MCF 10A (cell line): ENCODE measurements around the gene SP5. TPM values are rescaled to one million over a fixed set of nuclear protein-coding genes. Genes with fewer than 3 reads are reported as not detected.
A peak's percentile ranks its signal among the peaks of the same experiment; 100 is the strongest.

Experiments
- BruUV-seq: library from RNA; stranded (reverse); fragments of 400-500 nt; replicated peaks from 2 replicates; lab custom pipeline; 2021; lab: Mats Ljungman, UMichigan
- CTCF ChIA-PET: fragments of 300-600 bp; sonication (Branson Sonifier 250); formaldehyde crosslinking; extraction: SDS; loops from one replicate; lab custom pipeline; 2021; ENCODE audit warnings: antibody characterized with exemption, inconsistent platforms; lab: Yijun Ruan, JAX
- POLR2A ChIA-PET: fragments of 300-600, 350-650 bp; sonication (Branson Sonifier 250); formaldehyde crosslinking; extraction: SDS; loops from one replicate; lab custom pipeline; 2020; ENCODE audit warnings: antibody characterized with exemption, inconsistent platforms; lab: Yijun Ruan, JAX
- DNase-seq: peaks from one replicate; pipeline ENCODE4 v3.0.0-alpha.2; 2018; ENCODE audit not compliant: unreplicated experiment
- H3K27ac Mint-ChIP-seq: one replicate; pipeline ENCODE4 v1.8.0; 2022; ENCODE audit warnings: mild to moderate bottlenecking, low read depth, mixed read lengths; ENCODE audit not compliant: unreplicated experiment
- H3K27me3 Mint-ChIP-seq: one replicate; pipeline ENCODE4 v1.8.0; 2022; ENCODE audit warnings: mixed read lengths; ENCODE audit not compliant: insufficient read depth, unreplicated experiment
- H3K36me3 Mint-ChIP-seq: one replicate; pipeline ENCODE4 v1.8.0; 2022; ENCODE audit warnings: mild to moderate bottlenecking, moderate library complexity, mixed read lengths; ENCODE audit not compliant: insufficient read depth, unreplicated experiment
- H3K4me1 Mint-ChIP-seq: one replicate; pipeline ENCODE4 v1.8.0; 2022; ENCODE audit warnings: mixed read lengths; ENCODE audit not compliant: insufficient read depth, unreplicated experiment
- H3K4me3 Mint-ChIP-seq: one replicate; pipeline ENCODE4 v1.8.0; 2022; ENCODE audit warnings: mild to moderate bottlenecking, moderate library complexity, mixed read lengths; ENCODE audit not compliant: unreplicated experiment
- H3K9me3 Mint-ChIP-seq: one replicate; pipeline ENCODE4 v1.8.0; 2022; ENCODE audit warnings: mixed read lengths; ENCODE audit not compliant: unreplicated experiment
- intact Hi-C: fragments of 100-400 bp; cut with micrococcal nuclease; formaldehyde crosslinking; loops from 2 replicates; pipeline ENCODE4 v1.14.1; 2022
- total RNA-seq: library from RNA; stranded (reverse); gene quantifications from 2 replicates; pipeline ENCODE4 v1.2.3, GENCODE V29; 2022
- TF ChIP-seq, protein P1 (sequence below): fragments of 200-600 bp; IDR thresholded peaks from one replicate; pipeline ENCODE4 v1.8.0; 2022; ENCODE audit warnings: antibody characterized with exemption, mild to moderate bottlenecking; ENCODE audit not compliant: unreplicated experiment

SP5 gene
- total RNA-seq, 1 experiment from 2014 or later, result not detected

DNA sequence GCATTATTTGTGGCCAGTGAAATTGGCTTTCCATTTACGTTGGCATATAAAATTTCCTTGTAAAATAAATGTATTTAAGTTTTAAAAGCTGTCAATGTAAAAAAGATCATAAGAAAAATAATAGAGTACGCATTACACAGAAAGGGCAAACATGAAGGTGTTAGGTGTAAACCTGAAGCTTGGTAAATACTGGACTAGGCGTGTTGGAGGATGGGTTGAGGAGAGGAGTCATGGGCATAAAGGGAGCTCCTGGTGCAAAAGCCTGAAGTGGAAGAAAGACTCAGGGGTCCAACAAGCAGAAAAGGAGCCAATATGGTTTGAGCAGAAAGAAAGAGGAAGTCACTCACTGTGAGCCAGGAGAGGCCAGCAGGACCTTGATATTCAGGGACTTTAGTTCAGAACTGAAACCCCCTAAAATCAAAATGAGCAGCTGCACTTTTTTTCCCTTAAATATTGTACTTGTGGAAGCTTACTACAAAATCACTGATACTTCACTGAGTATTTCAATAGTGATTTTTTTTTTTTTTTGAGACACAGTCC is 24.4 kb downstream of the SP5 start:
- H3K36me3 Mint-ChIP-seq, result no peaks in the 10 kb centered on the region
- no peak overlapping the region for H3K4me3 Mint-ChIP-seq
- H3K27me3 Mint-ChIP-seq, result no peaks in the 10 kb centered on the region
- DNase-seq, result no peak
- intact Hi-C loops, result loop anchor here (5.0 kb wide), 1 partner anchor 33 kb away; the partner anchor contains the start of gene ERICH2
- no TSS peak for BruUV-seq
- TF ChIP-seq, protein P1, sequence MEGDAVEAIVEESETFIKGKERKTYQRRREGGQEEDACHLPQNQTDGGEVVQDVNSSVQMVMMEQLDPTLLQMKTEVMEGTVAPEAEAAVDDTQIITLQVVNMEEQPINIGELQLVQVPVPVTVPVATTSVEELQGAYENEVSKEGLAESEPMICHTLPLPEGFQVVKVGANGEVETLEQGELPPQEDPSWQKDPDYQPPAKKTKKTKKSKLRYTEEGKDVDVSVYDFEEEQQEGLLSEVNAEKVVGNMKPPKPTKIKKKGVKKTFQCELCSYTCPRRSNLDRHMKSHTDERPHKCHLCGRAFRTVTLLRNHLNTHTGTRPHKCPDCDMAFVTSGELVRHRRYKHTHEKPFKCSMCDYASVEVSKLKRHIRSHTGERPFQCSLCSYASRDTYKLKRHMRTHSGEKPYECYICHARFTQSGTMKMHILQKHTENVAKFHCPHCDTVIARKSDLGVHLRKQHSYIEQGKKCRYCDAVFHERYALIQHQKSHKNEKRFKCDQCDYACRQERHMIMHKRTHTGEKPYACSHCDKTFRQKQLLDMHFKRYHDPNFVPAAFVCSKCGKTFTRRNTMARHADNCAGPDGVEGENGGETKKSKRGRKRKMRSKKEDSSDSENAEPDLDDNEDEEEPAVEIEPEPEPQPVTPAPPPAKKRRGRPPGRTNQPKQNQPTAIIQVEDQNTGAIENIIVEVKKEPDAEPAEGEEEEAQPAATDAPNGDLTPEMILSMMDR, result no peak
- H3K4me1 Mint-ChIP-seq, result peaks cover 23% of the 10 kb centered on the region
- peak overlapping the region; percentile 98 for H3K27ac Mint-ChIP-seq
- ChIA-PET POLR2A (interaction anchor here (0.6 to 2.5 kb wide), 10 partner anchors 8 to 314 kb away, joined by 3 to 21 read pairs (median 4); partner anchors contain the start of genes ERICH2 and SP5), CTCF (interaction anchor here (0.6 to 2.8 kb wide), 10 partner anchors 9 to 330 kb away, joined by 3 to 11 read pairs (median 4); partner anchors contain the start of genes ERICH2, GAD1 and GORASP2)
- no peaks in the 10 kb centered on the region for H3K9me3 Mint-ChIP-seq

DNA sequence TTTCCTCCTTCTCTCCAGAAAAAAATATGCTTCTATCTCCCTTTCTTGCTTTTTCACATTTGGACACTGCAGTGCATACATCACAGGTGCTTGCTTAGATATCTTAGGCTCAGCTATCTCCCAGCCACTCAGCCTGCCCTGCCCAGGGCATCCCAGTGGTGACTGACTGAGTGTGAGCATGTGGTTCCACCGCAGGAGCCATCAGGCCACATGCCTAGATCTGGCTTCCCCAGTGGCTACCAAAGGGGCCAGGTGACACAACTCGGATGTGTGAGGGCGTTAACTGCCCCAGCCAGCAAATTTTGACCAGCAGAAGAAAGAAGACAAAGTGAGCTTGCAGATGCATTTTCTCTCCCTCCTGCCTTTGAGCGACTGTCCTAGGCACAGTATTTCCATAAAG is 25.5 kb downstream of the SP5 start:
- Mint-ChIP-seq H3K27me3 (no peaks in the 10 kb centered on the region), H3K9me3 (no peaks in the 10 kb centered on the region), H3K4me3 (no peak overlapping the region), H3K4me1 (peaks cover 31% of the 10 kb centered on the region), H3K27ac (no peak overlapping the region), H3K36me3 (no peaks in the 10 kb centered on the region)
- no TSS peak for BruUV-seq
- CTCF ChIA-PET, result interaction anchor here (0.6 to 2.8 kb wide), 4 partner anchors 9 to 386 kb away, joined by 3 to 11 read pairs (median 4); partner anchors contain the start of gene ERICH2
- TF ChIP-seq, protein P1, result no peak
- POLR2A ChIA-PET, result no interaction called here
- intact Hi-C loops, result no loop called here
- DNase-seq, result no peak

- H3K36me3 Mint-ChIP-seq, result no peaks in the 10 kb centered on the region
Measured at GRCh38 chr2:170742000-170742399, 26.9 kb downstream of the SP5 start.

DNA sequence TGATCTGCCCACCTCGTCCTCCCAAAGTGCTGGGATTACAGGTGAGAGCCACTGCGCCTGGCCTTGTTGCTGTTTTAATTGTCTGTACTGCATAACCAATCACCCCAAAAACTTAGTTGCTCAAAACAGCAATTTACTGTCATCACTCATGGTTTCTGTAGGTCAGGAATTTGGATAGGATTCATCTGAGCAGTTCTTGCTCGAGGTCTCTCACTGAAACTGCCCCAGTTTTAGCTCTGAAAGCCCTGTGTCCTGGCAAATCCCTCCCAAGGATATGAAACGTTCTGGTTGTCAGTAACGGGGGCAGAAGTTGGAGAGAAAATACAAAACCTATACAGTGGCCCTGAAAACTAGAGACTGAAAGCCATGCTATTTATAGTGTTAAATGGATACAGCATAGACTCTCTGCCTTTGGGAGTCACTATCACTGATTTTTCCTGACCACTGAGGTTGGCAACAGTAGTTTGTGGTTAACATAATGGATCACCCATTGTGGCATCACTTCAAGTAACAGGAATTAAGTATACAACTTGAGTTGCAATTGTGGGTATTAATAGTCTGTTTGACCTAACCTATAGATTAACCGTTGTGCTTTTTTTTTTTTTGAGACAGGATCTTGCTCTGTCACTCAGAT is 27.9 kb downstream of the SP5 start:
- Mint-ChIP-seq H3K4me1 (peaks cover 40% of the 10 kb centered on the region), H3K36me3 (no peaks in the 10 kb centered on the region), H3K9me3 (no peaks in the 10 kb centered on the region), H3K27me3 (no peaks in the 10 kb centered on the region), H3K4me3 (no peak overlapping the region), H3K27ac (no peak overlapping the region)
- POLR2A ChIA-PET, result interaction anchor here (1.9 kb wide), 1 partner anchor 27 kb away, joined by 8 read pairs; the partner anchor contains the start of gene ERICH2
- TF ChIP-seq, protein P1, result no peak
- CTCF ChIA-PET, result interaction anchor here (0.7 kb wide), 1 partner anchor 1831 kb away, joined by 3 read pairs; no protein-coding TSS in a partner anchor
- intact Hi-C loops, result no loop called here
- BruUV-seq, result no TSS peak
- DNase-seq, result no peak

More at GRCh38 chr2:170742000-170742399, 26.9 kb downstream of the SP5 start:
- DNase-seq, result no peak
- ChIA-PET POLR2A (no interaction called here), CTCF (interaction anchor here (0.6 kb wide), 1 partner anchor 91 kb away, joined by 4 read pairs; no protein-coding TSS in a partner anchor)
- Mint-ChIP-seq H3K27me3 (no peaks in the 10 kb centered on the region), H3K9me3 (no peaks in the 10 kb centered on the region), H3K4me3 (no peak overlapping the region), H3K4me1 (peaks cover 31% of the 10 kb centered on the region), H3K27ac (no peak overlapping the region)
- intact Hi-C loops, result no loop called here
- TF ChIP-seq, protein P1, result no peak
- BruUV-seq, result no TSS peak
